Testis (tissue), 2 donors: ENCODE results near the gene CERS4.

Experiments
- CTCF ChIP-seq, 3 experiments: fragments of 450-650 bp in 2 of 3; fragments of 200-600 bp in 1 of 3; sonication (generic) in 1 of 3; IDR thresholded peaks; one replicate each; pipeline ENCODE4 v1.5.1; 2016 to 2019; ENCODE audit warnings: antibody characterized with exemption in 3 of 3, mild to moderate bottlenecking in 2 of 3, moderate library complexity in 1 of 3
- POLR2A ChIP-seq: fragments of 450-650 bp; IDR thresholded peaks from one replicate; pipeline ENCODE4 v1.6.1; 2017; ENCODE audit warnings: antibody characterized with exemption, mild to moderate bottlenecking, moderate library complexity

GRCh38 chr19:8262431-8262830 lies 53.3 kb downstream of the CERS4 start:
- TF ChIP-seq CTCF (IDR thresholded peaks at IDR 0.05) (no peak), POLR2A (no peak)
